KBM-7 (cell line): Measurements from ENCODE around the gene C9orf152.

ENCODE experiments used
- DNase-seq: peaks from one replicate; pipeline ENCODE4 v3.0.0-alpha.2; 2015
- in situ Hi-C: fragments of 300-500 bp; cut with MboI; formaldehyde crosslinking; loops from 2 replicates; pipeline ENCODE4 v1.14.3; 2020; ENCODE audit warnings: low sequenced_read_pairs, low pct_unique_long_range_greater_than_20kb, mixed read lengths

Gene C9orf152

DNA sequence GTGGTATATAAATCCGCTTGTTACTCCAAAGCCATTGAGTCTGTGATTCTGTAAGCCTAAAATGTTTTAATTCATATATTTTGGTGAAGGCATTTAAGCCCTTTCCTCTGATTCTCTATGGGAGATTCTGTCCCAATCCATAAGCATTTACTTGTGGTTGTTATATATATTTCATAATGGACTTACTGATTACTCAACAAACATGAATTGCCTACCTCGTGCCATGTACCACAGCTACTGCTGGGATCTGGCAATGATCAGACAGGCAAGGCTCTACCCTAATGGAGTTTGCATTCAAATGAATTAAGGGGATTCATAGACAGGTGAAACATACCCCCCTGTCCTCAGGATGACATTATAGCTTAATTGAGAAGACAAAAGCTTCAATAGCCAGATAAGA is 54.5 kb downstream of the C9orf152 start:
- in situ Hi-C loops, result no loop called here

DNA sequence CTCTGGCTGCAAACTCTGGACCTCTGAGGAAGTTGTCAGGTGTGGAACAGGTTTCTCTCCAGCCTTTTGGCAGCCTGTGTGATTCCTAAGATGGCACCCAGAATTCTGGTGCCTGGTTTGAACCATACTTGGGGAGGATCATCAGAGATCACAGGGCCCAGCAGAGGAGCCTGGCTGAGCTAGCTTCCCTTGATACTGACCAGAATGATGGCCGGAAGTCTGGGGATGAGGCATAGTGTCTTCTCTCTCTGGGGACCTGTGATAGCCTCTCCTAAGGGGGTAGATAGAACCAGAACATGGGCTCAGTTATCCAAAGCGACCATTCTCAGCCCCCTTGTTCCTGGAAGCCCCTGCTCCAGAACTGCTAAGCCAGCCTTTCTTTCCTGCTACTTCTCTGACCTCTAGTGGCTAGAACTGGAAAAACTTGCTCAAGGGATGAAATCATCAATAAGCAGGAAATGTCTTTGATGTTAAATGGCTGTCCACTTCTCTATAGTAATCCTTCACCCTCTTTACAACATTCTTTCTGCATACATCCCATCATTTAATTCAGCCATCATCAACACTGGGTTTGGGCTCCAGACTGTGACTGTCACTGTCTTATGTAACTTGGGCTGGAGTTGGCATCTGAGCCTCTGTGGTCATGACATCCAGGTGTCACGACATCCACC is 55.1 kb downstream of the C9orf152 start:
- peak; percentile 74 for DNase-seq
- in situ Hi-C loops, result no loop called here

More for the DNA sequence above, 54.5 kb downstream of the C9orf152 start:
- no peak for DNase-seq
